ENCODE results near the gene MAD2L2. TPM values are rescaled to one million over a fixed set of nuclear protein-coding genes. Genes with fewer than 3 reads are reported as not detected.

MAD2L2 gene
- total and polyA plus RNA-seq, 5 donors from 2014 or later: 28.7 to 75.3 (median 53.7) TPM

GRCh38 chr1:11704194-11704529 lies 23.2 kb upstream of the MAD2L2 start:
- peaks cover 6% of the 10 kb centered on the region for H3K27me3 Mint-ChIP-seq
- no peak for ATAC-seq (ENCODE audit: low read depth in 2 of 2)

GRCh38 chr1:11703357-11704193 lies 22.6 kb upstream of the MAD2L2 start:
- H3K4me1 Mint-ChIP-seq: no peaks in the 10 kb centered on the region

More at GRCh38 chr1:11704194-11704529, 23.2 kb upstream of the MAD2L2 start:
- Mint-ChIP-seq H3K36me3 (no peaks in the 10 kb centered on the region), H3K27ac (no peak overlapping the region), H3K4me3 (no peak overlapping the region), H3K4me1 (no peaks in the 10 kb centered on the region), H3K9me3 (peaks cover 0 to 4% (median 0%) of the 10 kb centered on the region in 7 donors)
- H3K9me3 ChIP-seq (ENCODE audit: control insufficient read depth in 2 of 2, low read length in 2 of 2): no peaks in the 10 kb centered on the region
- no peak for DNase-seq
- H3K27me3 ChIP-seq (ENCODE audit: control insufficient read depth, insufficient read depth, low read length): no peaks in the 10 kb centered on the region
- H3K27ac ChIP-seq (ENCODE audit: insufficient read depth, low read length, poor library complexity, severe bottlenecking): no peak overlapping the region
- no peak overlapping the region for H3K4me3 ChIP-seq (ENCODE audit: low read depth, low read length)
- H3K4me1 ChIP-seq (ENCODE audit: control insufficient read depth, insufficient read depth, low read length, poor library complexity, severe bottlenecking): no peaks in the 10 kb centered on the region
- no peaks in the 10 kb centered on the region for H3K36me3 ChIP-seq (ENCODE audit: control insufficient read depth, insufficient read depth, low read length)

DNA sequence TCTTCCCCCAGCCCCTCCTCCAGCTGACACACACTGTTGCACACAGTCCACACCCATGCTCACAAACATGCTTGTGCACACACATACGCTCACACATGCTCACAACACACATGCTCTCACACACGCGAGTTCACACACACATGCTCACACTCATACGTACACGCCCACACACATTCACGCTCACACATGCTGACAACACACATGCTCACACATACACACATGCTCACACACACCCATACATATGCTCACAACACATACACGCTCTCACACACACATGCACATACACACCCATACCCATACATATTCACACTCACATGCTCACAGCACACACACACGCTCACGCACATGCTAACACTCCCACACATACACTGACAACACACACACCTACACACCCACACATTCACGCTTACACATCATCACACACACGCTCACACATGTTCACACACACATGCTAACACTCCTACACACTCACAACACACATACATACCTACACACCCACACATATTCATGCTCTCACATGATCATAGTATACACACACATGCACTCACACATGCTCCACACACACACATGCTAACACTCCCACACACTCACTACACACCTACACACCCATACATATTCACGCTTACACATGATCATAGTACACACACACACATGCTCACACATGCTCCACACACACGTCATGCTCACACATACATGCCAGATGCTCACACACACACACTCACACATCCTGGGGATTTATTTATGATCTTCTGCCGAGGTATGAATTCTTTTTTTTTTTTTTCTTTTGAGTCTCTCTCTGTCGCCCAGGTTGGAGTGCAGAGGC lies 21.2 kb upstream of the MAD2L2 start:
- H3K27ac ChIP-seq (ENCODE audit: insufficient read depth, low read length, poor library complexity, severe bottlenecking): no peak overlapping the region
- H3K27me3 ChIP-seq (ENCODE audit: control insufficient read depth, insufficient read depth, low read length): no peaks in the 10 kb centered on the region
- H3K9me3 ChIP-seq (ENCODE audit: control insufficient read depth in 2 of 2, low read length in 2 of 2): no peaks in the 10 kb centered on the region
- no peak overlapping the region for H3K4me3 ChIP-seq (ENCODE audit: low read depth, low read length)
- H3K36me3 ChIP-seq (ENCODE audit: control insufficient read depth, insufficient read depth, low read length): no peaks in the 10 kb centered on the region
- no peak for ATAC-seq (ENCODE audit: low read depth in 2 of 2)
- no peak for DNase-seq
- no peaks in the 10 kb centered on the region for H3K4me1 ChIP-seq (ENCODE audit: control insufficient read depth, insufficient read depth, low read length, poor library complexity, severe bottlenecking)
- H3K27me3 Mint-ChIP-seq: peaks cover 18% of the 10 kb centered on the region
- no peaks in the 10 kb centered on the region for H3K4me1 Mint-ChIP-seq
- no peak overlapping the region for H3K27ac Mint-ChIP-seq
- no peak overlapping the region for H3K4me3 Mint-ChIP-seq
- peaks cover 0 to 2% (median 0%) of the 10 kb centered on the region in 7 donors for H3K9me3 Mint-ChIP-seq
- H3K36me3 Mint-ChIP-seq: no peaks in the 10 kb centered on the region

More at GRCh38 chr1:11703357-11704193, 22.6 kb upstream of the MAD2L2 start:
- Mint-ChIP-seq H3K4me3 (no peak overlapping the region), H3K9me3 (peaks cover 0 to 2% (median 0%) of the 10 kb centered on the region in 7 donors), H3K27me3 (peaks cover 12% of the 10 kb centered on the region), H3K36me3 (no peaks in the 10 kb centered on the region), H3K27ac (no peak overlapping the region)
- Histone ChIP-seq H3K9me3 (ENCODE audit: control insufficient read depth in 2 of 2, low read length in 2 of 2) (no peaks in the 10 kb centered on the region), H3K36me3 (ENCODE audit: control insufficient read depth, insufficient read depth, low read length) (no peaks in the 10 kb centered on the region), H3K4me1 (ENCODE audit: control insufficient read depth, insufficient read depth, low read length, poor library complexity, severe bottlenecking) (no peaks in the 10 kb centered on the region), H3K27me3 (ENCODE audit: control insufficient read depth, insufficient read depth, low read length) (no peaks in the 10 kb centered on the region), H3K4me3 (ENCODE audit: low read depth, low read length) (no peak overlapping the region), H3K27ac (ENCODE audit: insufficient read depth, low read length, poor library complexity, severe bottlenecking) (no peak overlapping the region)
- ATAC-seq (ENCODE audit: low read depth in 2 of 2) (no peak), DNase-seq (no peak)

DNA sequence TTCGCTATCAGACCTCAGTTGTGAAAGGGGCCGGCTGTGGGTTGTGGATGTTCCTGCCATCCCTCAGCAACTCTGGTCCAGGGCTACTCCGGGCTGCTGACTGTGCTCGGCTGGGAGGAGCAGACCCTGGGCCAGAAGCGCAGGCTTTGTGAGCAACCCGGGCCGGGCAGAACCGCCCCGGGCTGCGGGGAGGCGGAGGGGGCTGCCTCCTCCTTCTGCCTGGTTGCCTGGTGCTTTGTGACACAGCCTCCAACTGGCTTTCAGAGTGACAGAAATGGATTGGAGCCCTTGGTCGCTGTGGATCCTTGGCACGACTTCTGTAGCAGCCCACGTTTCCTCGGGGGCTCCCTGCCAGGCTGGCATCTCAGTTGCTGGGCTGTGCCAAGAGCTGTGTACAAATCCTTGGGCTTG lies 20.6 kb upstream of the MAD2L2 start:
- Histone ChIP-seq H3K27me3 (ENCODE audit: control insufficient read depth, insufficient read depth, low read length) (no peaks in the 10 kb centered on the region), H3K9me3 (ENCODE audit: control insufficient read depth in 2 of 2, low read length in 2 of 2) (no peaks in the 10 kb centered on the region), H3K36me3 (ENCODE audit: control insufficient read depth, insufficient read depth, low read length) (no peaks in the 10 kb centered on the region), H3K4me1 (ENCODE audit: control insufficient read depth, insufficient read depth, low read length, poor library complexity, severe bottlenecking) (no peaks in the 10 kb centered on the region), H3K4me3 (ENCODE audit: low read depth, low read length) (no peak overlapping the region), H3K27ac (ENCODE audit: insufficient read depth, low read length, poor library complexity, severe bottlenecking) (no peak overlapping the region)
- DNase-seq (no peak), ATAC-seq (ENCODE audit: low read depth in 2 of 2) (no peak)
- H3K9me3 Mint-ChIP-seq: peaks cover 0 to 2% (median 0%) of the 10 kb centered on the region in 7 donors
- no peak overlapping the region for H3K27ac Mint-ChIP-seq
- no peaks in the 10 kb centered on the region for H3K4me1 Mint-ChIP-seq
- H3K27me3 Mint-ChIP-seq: peaks cover 21% of the 10 kb centered on the region
- H3K4me3 Mint-ChIP-seq: no peak overlapping the region
- H3K36me3 Mint-ChIP-seq: no peaks in the 10 kb centered on the region

- no peak overlapping the region for H3K4me3 Mint-ChIP-seq
- Histone ChIP-seq H3K9me3 (ENCODE audit: control insufficient read depth in 2 of 2, low read length in 2 of 2) (no peaks in the 10 kb centered on the region), H3K36me3 (ENCODE audit: control insufficient read depth, insufficient read depth, low read length) (no peaks in the 10 kb centered on the region), H3K27ac (ENCODE audit: insufficient read depth, low read length, poor library complexity, severe bottlenecking) (no peak overlapping the region), H3K4me1 (ENCODE audit: control insufficient read depth, insufficient read depth, low read length, poor library complexity, severe bottlenecking) (no peaks in the 10 kb centered on the region), H3K4me3 (ENCODE audit: low read depth, low read length) (no peak overlapping the region), H3K27me3 (ENCODE audit: control insufficient read depth, insufficient read depth, low read length) (no peaks in the 10 kb centered on the region)
- H3K36me3 Mint-ChIP-seq: no peaks in the 10 kb centered on the region
- no peaks in the 10 kb centered on the region for H3K4me1 Mint-ChIP-seq
- H3K27ac Mint-ChIP-seq: no peak overlapping the region
- peaks cover 0 to 2% (median 0%) of the 10 kb centered on the region in 7 donors for H3K9me3 Mint-ChIP-seq
- H3K27me3 Mint-ChIP-seq: peaks cover 21% of the 10 kb centered on the region
- no peak for ATAC-seq (ENCODE audit: low read depth in 2 of 2)
- DNase-seq: no peak
These were observed 19.9 kb upstream of the MAD2L2 start for GRCh38 chr1:11700601-11701467.

GRCh38 chr1:11697893-11698210 lies 16.9 kb upstream of the MAD2L2 start:
- Histone ChIP-seq H3K9me3 (ENCODE audit: control insufficient read depth in 2 of 2, low read length in 2 of 2) (no peaks in the 10 kb centered on the region), H3K4me3 (ENCODE audit: low read depth, low read length) (no peak overlapping the region), H3K27ac (ENCODE audit: insufficient read depth, low read length, poor library complexity, severe bottlenecking) (no peak overlapping the region), H3K36me3 (ENCODE audit: control insufficient read depth, insufficient read depth, low read length) (no peaks in the 10 kb centered on the region), H3K4me1 (ENCODE audit: control insufficient read depth, insufficient read depth, low read length, poor library complexity, severe bottlenecking) (peaks cover 7% of the 10 kb centered on the region), H3K27me3 (ENCODE audit: control insufficient read depth, insufficient read depth, low read length) (no peaks in the 10 kb centered on the region)
- Mint-ChIP-seq H3K4me3 (no peak overlapping the region), H3K27me3 (peaks cover 34% of the 10 kb centered on the region), H3K4me1 (peaks cover 0 to 14% (median 9%) of the 10 kb centered on the region in 4 donors), H3K36me3 (no peaks in the 10 kb centered on the region), H3K9me3 (no peaks in the 10 kb centered on the region), H3K27ac (no peak overlapping the region)
- ATAC-seq (ENCODE audit: low read depth in 2 of 2): no peak
- DNase-seq: no peak

DNA sequence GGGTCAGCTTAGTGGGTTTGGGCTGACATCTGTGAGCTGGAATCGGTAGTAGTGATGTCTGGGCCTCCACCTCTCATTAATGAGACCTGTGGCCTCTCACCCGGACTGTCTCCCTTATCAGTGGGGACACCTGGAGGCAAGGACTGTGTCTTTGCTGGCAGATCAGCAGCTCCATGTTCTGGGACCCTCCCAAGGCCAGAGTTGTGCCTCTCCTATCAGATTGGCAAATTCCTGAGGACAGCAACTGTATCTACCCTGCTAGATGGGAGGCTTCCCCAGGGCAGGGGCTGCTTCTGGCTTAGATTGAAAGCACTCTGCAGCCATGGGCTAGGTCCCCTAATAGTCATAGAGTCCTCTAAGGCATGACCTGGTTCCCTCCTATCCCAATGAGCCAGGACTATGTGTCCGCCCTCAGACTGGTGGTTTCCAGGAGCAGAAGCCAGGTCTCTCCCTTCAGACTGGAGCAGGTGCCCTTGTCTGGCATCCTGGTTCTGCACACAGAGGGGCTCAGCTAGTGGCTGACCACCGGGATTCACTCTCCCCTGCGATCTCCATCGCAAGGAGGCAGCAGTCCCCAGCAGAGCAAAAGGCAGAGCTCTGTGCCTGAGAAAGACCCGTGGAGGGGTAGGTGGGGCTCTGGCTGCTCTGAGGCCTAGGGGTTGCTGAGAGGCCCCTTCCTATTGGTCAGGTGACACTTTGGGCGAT lies 16.4 kb upstream of the MAD2L2 start:
- DNase-seq (no peak), ATAC-seq (ENCODE audit: low read depth in 2 of 2) (no peak)
- Mint-ChIP-seq H3K4me1 (peaks cover 0 to 17% (median 12%) of the 10 kb centered on the region in 4 donors), H3K4me3 (no peak overlapping the region), H3K9me3 (no peaks in the 10 kb centered on the region), H3K27me3 (peaks cover 39% of the 10 kb centered on the region), H3K27ac (no peak overlapping the region), H3K36me3 (no peaks in the 10 kb centered on the region)
- Histone ChIP-seq H3K4me3 (ENCODE audit: low read depth, low read length) (no peak overlapping the region), H3K27ac (ENCODE audit: insufficient read depth, low read length, poor library complexity, severe bottlenecking) (no peak overlapping the region), H3K4me1 (ENCODE audit: control insufficient read depth, insufficient read depth, low read length, poor library complexity, severe bottlenecking) (peaks cover 12% of the 10 kb centered on the region), H3K36me3 (ENCODE audit: control insufficient read depth, insufficient read depth, low read length) (no peaks in the 10 kb centered on the region), H3K27me3 (ENCODE audit: control insufficient read depth, insufficient read depth, low read length) (no peaks in the 10 kb centered on the region), H3K9me3 (ENCODE audit: control insufficient read depth in 2 of 2, low read length in 2 of 2) (no peaks in the 10 kb centered on the region)

Data from CD4-positive, CD25-positive, alpha-beta regulatory T cell (primary cell).